ENCODE data around the gene STOM.

The STOM gene

GRCh38 chr9:121383715-121384114 is 13.7 kb upstream of the STOM start:
- H3K4me3 ChIP-seq (ENCODE audit: low read length), result no peak overlapping the region
- H3K4me2 ChIP-seq (ENCODE audit: low read depth, low read length), result no peak overlapping the region
- no peaks in the 10 kb centered on the region for H3K9me2 ChIP-seq (replicated peaks; ENCODE audit: insufficient read depth, low read length)
- no peaks in the 10 kb centered on the region for H3K9me3 ChIP-seq (replicated peaks; ENCODE audit: insufficient read depth, low read length)
- DNase-seq, result no peak
- H3K36me3 ChIP-seq (replicated peaks; ENCODE audit: insufficient read depth, low read length), result no peaks in the 10 kb centered on the region
- H3K79me2 ChIP-seq (ENCODE audit: low read length), result no peaks in the 10 kb centered on the region
- no peak overlapping the region for H3K27ac ChIP-seq (ENCODE audit: low read length)
- H4K20me1 ChIP-seq (ENCODE audit: insufficient read depth, low read length), result no peaks in the 10 kb centered on the region
- no peaks in the 10 kb centered on the region for H3F3A ChIP-seq (ENCODE audit: insufficient read depth, low read length)
- TF ChIP-seq EZH2phosphoT487 (IDR thresholded peaks at IDR 0.05; ENCODE audit: low read length) (no peak), CTCF (IDR thresholded peaks at IDR 0.05; ENCODE audit: low read length) (no peak), EZH2 (optimal IDR thresholded peaks at IDR 0.05; ENCODE audit: low read depth, low read length) (no peak)
- no peaks in the 10 kb centered on the region for H3K4me1 ChIP-seq (ENCODE audit: low read length)
- no peak overlapping the region for H3K9ac ChIP-seq (ENCODE audit: low read length)
- no peaks in the 10 kb centered on the region for H3K27me3 ChIP-seq (replicated peaks; ENCODE audit: insufficient read depth, low read length)
- H2AFZ ChIP-seq (ENCODE audit: low read length), result no peak overlapping the region

GRCh38 chr9:121380846-121381245 is 10.8 kb upstream of the STOM start:
- H3K79me2 ChIP-seq (ENCODE audit: low read length), result no peaks in the 10 kb centered on the region
- H3K36me3 ChIP-seq (replicated peaks; ENCODE audit: insufficient read depth, low read length), result no peaks in the 10 kb centered on the region
- TF ChIP-seq EZH2 (optimal IDR thresholded peaks at IDR 0.05; ENCODE audit: low read depth, low read length), result no peak
- TF ChIP-seq CTCF (IDR thresholded peaks at IDR 0.05; ENCODE audit: low read length), result no peak
- TF ChIP-seq EZH2phosphoT487 (IDR thresholded peaks at IDR 0.05; ENCODE audit: low read length), result no peak
- no peak overlapping the region for H3K27ac ChIP-seq (ENCODE audit: low read length)
- H3K9ac ChIP-seq (ENCODE audit: low read length), result no peak overlapping the region
- no peaks in the 10 kb centered on the region for H3F3A ChIP-seq (ENCODE audit: insufficient read depth, low read length)
- H3K4me3 ChIP-seq (ENCODE audit: low read length), result no peak overlapping the region
- H2AFZ ChIP-seq (ENCODE audit: low read length), result no peak overlapping the region
- H3K4me1 ChIP-seq (ENCODE audit: low read length), result no peaks in the 10 kb centered on the region
- H4K20me1 ChIP-seq (ENCODE audit: insufficient read depth, low read length), result no peaks in the 10 kb centered on the region
- H3K4me2 ChIP-seq (ENCODE audit: low read depth, low read length), result no peak overlapping the region
- DNase-seq, result no peak
- H3K9me2 ChIP-seq (replicated peaks; ENCODE audit: insufficient read depth, low read length), result no peaks in the 10 kb centered on the region
- H3K27me3 ChIP-seq (replicated peaks; ENCODE audit: insufficient read depth, low read length), result no peaks in the 10 kb centered on the region
- no peaks in the 10 kb centered on the region for H3K9me3 ChIP-seq (replicated peaks; ENCODE audit: insufficient read depth, low read length)

- H4K20me1 ChIP-seq (ENCODE audit: insufficient read depth, low read length), result no peaks in the 10 kb centered on the region
- no peak overlapping the region for H3K4me2 ChIP-seq (ENCODE audit: low read depth, low read length)
- H3F3A ChIP-seq (ENCODE audit: insufficient read depth, low read length), result no peaks in the 10 kb centered on the region
- no peaks in the 10 kb centered on the region for H3K36me3 ChIP-seq (replicated peaks; ENCODE audit: insufficient read depth, low read length)
- no peak for DNase-seq
- no peak overlapping the region for H3K4me3 ChIP-seq (ENCODE audit: low read length)
- H3K79me2 ChIP-seq (ENCODE audit: low read length), result no peaks in the 10 kb centered on the region
- H2AFZ ChIP-seq (ENCODE audit: low read length), result no peak overlapping the region
- H3K9ac ChIP-seq (ENCODE audit: low read length), result no peak overlapping the region
- no peak for TF ChIP-seq EZH2phosphoT487 (IDR thresholded peaks at IDR 0.05; ENCODE audit: low read length)
- TF ChIP-seq EZH2 (optimal IDR thresholded peaks at IDR 0.05; ENCODE audit: low read depth, low read length), result no peak
- TF ChIP-seq CTCF (IDR thresholded peaks at IDR 0.05; ENCODE audit: low read length), result peak; percentile 33
- no peaks in the 10 kb centered on the region for H3K9me3 ChIP-seq (replicated peaks; ENCODE audit: insufficient read depth, low read length)
- no peaks in the 10 kb centered on the region for H3K9me2 ChIP-seq (replicated peaks; ENCODE audit: insufficient read depth, low read length)
- H3K4me1 ChIP-seq (ENCODE audit: low read length), result no peaks in the 10 kb centered on the region
- no peaks in the 10 kb centered on the region for H3K27me3 ChIP-seq (replicated peaks; ENCODE audit: insufficient read depth, low read length)
- no peak overlapping the region for H3K27ac ChIP-seq (ENCODE audit: low read length)
Measured at GRCh38 chr9:121376214-121376830, 6.3 kb upstream of the STOM start.

All from MM.1S (cell line).